GM12892 (cell line): ENCODE results near the gene OGFOD2. TPM values are rescaled to one million over a fixed set of nuclear protein-coding genes. Genes with fewer than 3 reads are reported as not detected.
"Not testable (repeated sequence)": the region's sequence is repeated elsewhere in the genome, so short reads cannot be mapped to it uniquely, and the experiment has no call there.

Experiments
- DNase-seq: peaks from one replicate; pipeline ENCODE4 v3.0.0; 2011; ENCODE audit not compliant: insufficient read length
- FAIRE-seq: peaks from 2 replicates; lab custom pipeline; 2011; peaks lifted over from hg19 to GRCh38; lab: Jason Lieb, UNC
- POLR2A ChIP-seq: IDR thresholded peaks from 2 replicates; pipeline ENCODE4 v1.6.1; 2011; ENCODE audit warnings: low read depth, low read length, control low read depth
- POLR2AphosphoS5 ChIP-seq: IDR thresholded peaks from 2 replicates; pipeline ENCODE4 v1.6.1; 2011; ENCODE audit warnings: low read depth, low read length, control low read depth
- TAF1 ChIP-seq: IDR thresholded peaks from 2 replicates; pipeline ENCODE4 v1.6.1; 2011; ENCODE audit warnings: low read depth, mild to moderate bottlenecking, control low read depth, low read length, borderline replicate concordance
- polyA plus RNA-seq: library from polyadenylated mRNA; unstranded; fragments of >200 nt; gene quantifications from one replicate; pipeline ENCODE4 v1.2.1, GENCODE V29; 2012; ENCODE audit warnings: missing spikeins, inconsistent platforms; ENCODE audit not compliant: missing spikeins

Gene OGFOD2
- polyA plus RNA-seq: 8.8 TPM

DNA sequence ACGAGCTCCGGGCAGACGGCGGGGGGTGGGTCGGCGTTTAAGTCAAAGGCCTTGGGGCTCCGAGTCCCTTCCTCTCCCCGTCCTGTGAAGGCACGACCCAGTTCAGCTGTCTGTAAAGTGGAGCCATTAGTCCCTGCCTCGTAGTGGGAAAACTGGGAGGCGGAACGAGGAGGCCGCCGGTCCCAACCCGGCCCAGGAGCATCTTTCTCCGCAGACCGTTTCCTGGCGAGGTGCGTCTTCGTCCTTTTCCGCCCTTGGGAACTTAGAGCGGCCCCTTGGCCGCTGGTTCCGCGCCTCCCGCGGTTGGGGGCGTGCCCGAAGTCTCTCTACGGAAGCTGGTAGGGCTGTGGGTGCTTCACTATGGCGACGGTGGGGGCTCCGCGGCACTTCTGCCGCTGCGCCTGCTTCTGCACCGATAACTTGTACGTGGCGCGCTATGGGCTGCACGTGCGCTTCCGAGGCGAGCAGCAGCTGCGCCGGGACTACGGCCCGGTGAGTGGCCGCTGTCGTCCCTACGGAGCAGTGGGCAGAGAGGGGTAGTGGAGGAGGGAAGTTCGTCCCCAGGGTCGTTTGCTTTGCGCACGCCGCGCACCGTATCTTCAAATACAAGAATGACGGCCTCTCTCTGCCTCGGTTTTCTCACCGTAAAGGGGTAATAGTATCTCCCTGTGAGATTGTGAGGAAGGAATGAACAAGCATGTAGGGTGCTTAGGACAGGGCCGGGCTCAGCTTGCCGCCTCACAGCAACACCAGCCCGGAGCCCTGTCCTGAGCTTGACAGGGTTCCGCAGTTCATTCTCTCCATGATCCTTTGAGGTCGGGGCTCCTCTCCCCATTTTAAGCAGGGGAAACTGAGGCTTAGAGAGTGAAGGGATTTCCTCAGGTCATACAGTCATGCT, at the start of gene OGFOD2:
OGFOD2 (plus strand) TSS at position 353 of the 898 bp plus-strand sequence; CDS start at position 361, 8 bp downstream.
- peak; percentile 46; the same call in 1 of the 2 replicates for TF ChIP-seq TAF1
- TF ChIP-seq POLR2A: peak; percentile 57; the same call in 1 of the 2 replicates
- peak; percentile 57 for TF ChIP-seq POLR2AphosphoS5
- peak; percentile 92 for DNase-seq
- FAIRE-seq: no peak

DNA sequence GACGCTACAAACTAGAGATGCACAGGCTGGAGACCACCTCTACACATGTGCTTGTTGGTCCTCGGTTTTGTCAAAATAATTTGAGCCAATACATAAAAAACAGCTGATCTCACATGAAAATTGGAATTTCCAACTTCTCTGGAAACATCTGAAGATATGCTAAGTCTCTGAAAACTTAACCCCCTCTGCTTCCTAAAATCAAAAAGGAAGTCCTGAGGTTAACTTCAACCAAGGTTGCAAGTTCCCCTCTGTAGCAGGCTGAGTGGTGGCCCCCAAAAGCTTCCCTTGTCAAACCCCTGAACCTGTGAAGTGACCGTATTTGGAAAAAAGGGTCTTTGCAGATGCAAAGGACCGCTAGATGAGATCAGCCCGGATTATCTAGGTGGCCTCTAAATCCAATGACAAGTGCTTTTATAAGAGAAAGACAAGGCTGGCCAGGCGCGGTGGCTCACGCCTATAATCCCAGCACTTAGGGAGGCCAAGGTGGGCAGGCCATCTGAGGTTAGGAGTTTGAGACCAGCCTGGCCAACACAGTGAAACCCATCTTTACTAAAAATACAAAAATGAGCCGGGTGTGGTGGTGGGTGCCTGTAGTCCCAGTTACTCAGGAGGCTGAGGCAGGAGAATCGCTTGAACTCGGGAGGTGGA, 47.2 kb upstream of the OGFOD2 start:
- FAIRE-seq: no peak
- TF ChIP-seq TAF1 (no peak), POLR2AphosphoS5 (no peak), POLR2A (no peak)
- DNase-seq: no peak

GRCh38 chr12:122928404-122929147, 46.5 kb upstream of the OGFOD2 start:
- FAIRE-seq: no peak

GRCh38 chr12:122929148-122929538, 45.9 kb upstream of the OGFOD2 start:
- DNase-seq (no peak), FAIRE-seq (no peak)
- TF ChIP-seq POLR2A: no peak
- TF ChIP-seq POLR2AphosphoS5: no peak

More at GRCh38 chr12:122928404-122929147, 46.5 kb upstream of the OGFOD2 start:
- TF ChIP-seq POLR2AphosphoS5: no peak
- no peak for TF ChIP-seq POLR2A
- no peak for DNase-seq

GRCh38 chr12:122929812-122930211, 45.2 kb upstream of the OGFOD2 start:
- DNase-seq (no peak), FAIRE-seq (no peak)

DNA sequence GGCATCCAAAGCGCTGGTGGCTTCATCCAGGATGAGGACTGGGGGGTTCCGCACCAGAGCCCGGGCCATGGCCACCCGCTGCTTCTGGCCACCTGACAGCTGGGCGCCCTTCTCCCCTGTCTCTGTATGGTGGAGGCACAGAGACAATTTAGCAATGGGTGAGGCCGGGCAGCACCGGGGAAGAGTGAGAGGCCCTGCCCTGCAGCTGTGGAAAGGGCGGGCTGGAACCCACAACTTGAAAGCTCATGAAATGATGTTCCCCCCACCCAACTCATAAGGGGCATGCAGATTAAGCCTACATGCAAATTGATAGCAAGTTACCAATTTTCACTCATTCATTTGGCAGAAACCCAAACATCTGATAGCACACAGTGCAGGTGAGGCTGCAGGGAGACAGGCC, 42.8 kb upstream of the OGFOD2 start:
- DNase-seq (no peak), FAIRE-seq (no peak)
- TF ChIP-seq POLR2A (no peak), TAF1 (no peak), POLR2AphosphoS5 (no peak)

More at GRCh38 chr12:122929812-122930211, 45.2 kb upstream of the OGFOD2 start:
- TF ChIP-seq POLR2AphosphoS5 (no peak), POLR2A (no peak), TAF1 (no peak)

GRCh38 chr12:122934722-122935121, 40.3 kb upstream of the OGFOD2 start:
- DNase-seq (no peak), FAIRE-seq (peak; percentile 85)
- TF ChIP-seq POLR2AphosphoS5 (no peak), TAF1 (no peak), POLR2A (no peak)

GRCh38 chr12:122935318-122935717, 39.7 kb upstream of the OGFOD2 start:
- TF ChIP-seq TAF1: no peak
- TF ChIP-seq POLR2AphosphoS5: no peak
- no peak for TF ChIP-seq POLR2A
- FAIRE-seq (peak; percentile 50), DNase-seq (no peak)

GRCh38 chr12:122937622-122938091, 37.4 kb upstream of the OGFOD2 start:
- DNase-seq: no peak
- no peak for FAIRE-seq

GRCh38 chr12:122939125-122939524, 35.9 kb upstream of the OGFOD2 start:
- no peak for FAIRE-seq
- TF ChIP-seq TAF1: no peak
- no peak for TF ChIP-seq POLR2A
- no peak for TF ChIP-seq POLR2AphosphoS5
- no peak for DNase-seq

More at GRCh38 chr12:122937622-122938091, 37.4 kb upstream of the OGFOD2 start:
- TF ChIP-seq TAF1 (no peak), POLR2A (no peak), POLR2AphosphoS5 (no peak)

- not testable (repeated sequence) for DNase-seq, FAIRE-seq
Measured at GRCh38 chr12:122941351-122941750, 33.7 kb upstream of the OGFOD2 start.
